ENCODE results near the gene GJB3. TPM values are rescaled to one million over a fixed set of nuclear protein-coding genes. Genes with fewer than 3 reads are reported as not detected.
"Not testable (repeated sequence)": the region's sequence is repeated elsewhere in the genome, so short reads cannot be mapped to it uniquely, and the experiment has no call there.

The GJB3 gene
- polyA plus RNA-seq, 3 donors = 0.26 to 0.32 (median 0.31) TPM

GRCh38 chr1:34808051-34808810, 27.2 kb downstream of the GJB3 start:
- DNase-seq (ENCODE audit: extremely low read depth in 1 of 11, low read depth in 9 of 11, low spot score in 4 of 11) = no peak

GRCh38 chr1:34810781-34811180, 29.8 kb downstream of the GJB3 start:
- DNase-seq (ENCODE audit: extremely low read depth in 1 of 11, low read depth in 9 of 11, low spot score in 4 of 11) = not testable (repeated sequence)

GRCh38 chr1:34816332-34816731, 35.3 kb downstream of the GJB3 start:
- DNase-seq (ENCODE audit: extremely low read depth in 1 of 11, low read depth in 9 of 11, low spot score in 4 of 11) = no peak

- DNase-seq (ENCODE audit: extremely low read depth in 1 of 11, low read depth in 9 of 11, low spot score in 4 of 11) = no peak
These were observed 35.8 kb downstream of the GJB3 start for GRCh38 chr1:34816778-34817177.

- not testable (repeated sequence) for DNase-seq (ENCODE audit: extremely low read depth in 1 of 11, low read depth in 9 of 11, low spot score in 4 of 11)
These were observed 37.8 kb downstream of the GJB3 start for GRCh38 chr1:34818862-34819261.

- DNase-seq (ENCODE audit: extremely low read depth in 1 of 11, low read depth in 9 of 11, low spot score in 4 of 11) = no peak
These were observed 41.2 kb downstream of the GJB3 start for GRCh38 chr1:34822202-34822601.

GRCh38 chr1:34824817-34825454, 43.9 kb downstream of the GJB3 start:
- DNase-seq (ENCODE audit: extremely low read depth in 1 of 11, low read depth in 9 of 11, low spot score in 4 of 11) = no peak

- no peak for DNase-seq (ENCODE audit: extremely low read depth in 1 of 11, low read depth in 9 of 11, low spot score in 4 of 11)
These were observed 44.6 kb downstream of the GJB3 start for GRCh38 chr1:34825455-34826091.

- no peak for DNase-seq (ENCODE audit: extremely low read depth in 1 of 11, low read depth in 9 of 11, low spot score in 4 of 11)
These were observed 46.4 kb downstream of the GJB3 start for GRCh38 chr1:34827341-34827941.

GRCh38 chr1:34828611-34829010, 47.6 kb downstream of the GJB3 start:
- no peak for DNase-seq (ENCODE audit: extremely low read depth in 1 of 11, low read depth in 9 of 11, low spot score in 4 of 11)

GRCh38 chr1:34829250-34829649, 48.2 kb downstream of the GJB3 start:
- no peak for DNase-seq (ENCODE audit: extremely low read depth in 1 of 11, low read depth in 9 of 11, low spot score in 4 of 11)

GRCh38 chr1:34831721-34832246, 50.8 kb downstream of the GJB3 start:
- no peak for DNase-seq (ENCODE audit: extremely low read depth in 1 of 11, low read depth in 9 of 11, low spot score in 4 of 11)

GRCh38 chr1:34833711-34834110, 52.7 kb downstream of the GJB3 start:
- no peak for DNase-seq (ENCODE audit: extremely low read depth in 1 of 11, low read depth in 9 of 11, low spot score in 4 of 11)

Other genes with a start within 250 kb of the GJB3 start
- under 1 TPM; 0.18 to 0.37 (median 0.30) TPM for gene GJB5, start 26.2 kb upstream of the GJB3 start, polyA plus RNA-seq (ENCODE audit: insufficient read length in 3 of 3)
- under 1 TPM; 0.12 to 0.36 (median 0.33) TPM for gene GJB4, start 21.5 kb upstream of the GJB3 start, polyA plus RNA-seq (ENCODE audit: insufficient read length in 3 of 3)
- gene GJA4, start 11.8 kb downstream of the GJB3 start, polyA plus RNA-seq (ENCODE audit: insufficient read length in 3 of 3) = 10 to 100 TPM; 12.5 to 18.6 (median 16.3) TPM
- gene SMIM12, start 78.5 kb downstream of the GJB3 start, polyA plus RNA-seq (ENCODE audit: insufficient read length in 3 of 3) = 10 to 100 TPM; 29.9 to 33.3 (median 31.5) TPM
- 1 to 10 TPM; 1.4 to 3.0 (median 2.5) TPM for gene DLGAP3, start 148.4 kb downstream of the GJB3 start, polyA plus RNA-seq (ENCODE audit: insufficient read length in 3 of 3)
- gene TMEM35B, start 204.1 kb downstream of the GJB3 start, polyA plus RNA-seq (ENCODE audit: insufficient read length in 3 of 3) = 10 to 100 TPM; 27.8 to 32.0 (median 29.4) TPM

Measured in renal cortex interstitium (tissue), 11 donors.